UCSD-AML1 (cell line): ENCODE data around the gene HSPB1.
"Not testable (repeated sequence)": the region's sequence is repeated elsewhere in the genome, so short reads cannot be mapped to it uniquely, and the experiment has no call there.

ENCODE experiments used
- DNase-seq: peaks from one replicate; lab custom pipeline; 2025; ENCODE audit not compliant: unreplicated experiment; lab: John Stamatoyannopoulos, UW

Gene HSPB1

DNA sequence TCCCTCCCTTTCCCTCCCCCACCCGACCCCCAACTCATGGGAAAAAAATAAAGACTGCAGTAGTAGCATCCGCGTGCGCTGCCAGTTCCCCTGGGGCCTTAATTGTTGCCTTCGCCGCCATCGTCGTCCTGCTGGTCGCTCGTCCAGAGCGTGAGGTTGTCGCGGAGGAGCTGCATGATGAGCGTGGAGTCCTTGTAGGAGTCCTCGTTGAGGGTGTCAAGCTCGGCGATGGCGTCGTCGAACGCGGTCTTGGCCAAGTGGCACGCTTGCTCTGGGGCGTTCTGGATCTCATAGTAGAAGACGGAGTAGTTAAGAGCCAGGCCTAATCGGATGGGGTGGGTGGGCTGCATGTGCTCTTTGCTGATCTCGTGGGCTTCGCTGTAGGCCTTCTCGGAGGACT lies 27.0 kb downstream of the HSPB1 start:
- DNase-seq = no peak

DNA sequence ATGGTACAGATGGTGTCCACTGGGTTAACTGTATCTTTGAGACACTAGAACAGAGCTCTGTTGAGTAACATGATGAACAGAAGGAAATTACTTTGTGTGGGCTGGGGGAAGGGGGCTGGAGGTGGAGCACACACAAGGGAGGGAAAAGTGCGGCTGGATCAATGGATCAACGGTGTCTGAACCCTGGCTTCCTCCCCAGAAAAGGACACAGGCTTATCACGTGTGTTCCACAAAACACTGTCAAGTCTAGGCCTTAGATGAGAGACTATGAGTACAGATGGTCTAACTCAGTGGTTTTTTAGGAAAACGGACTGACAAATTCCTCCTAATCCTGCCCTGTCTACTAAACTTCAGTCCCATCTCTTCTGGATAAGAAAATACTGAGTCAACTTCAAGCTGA lies 27.8 kb downstream of the HSPB1 start:
- no peak for DNase-seq

DNA sequence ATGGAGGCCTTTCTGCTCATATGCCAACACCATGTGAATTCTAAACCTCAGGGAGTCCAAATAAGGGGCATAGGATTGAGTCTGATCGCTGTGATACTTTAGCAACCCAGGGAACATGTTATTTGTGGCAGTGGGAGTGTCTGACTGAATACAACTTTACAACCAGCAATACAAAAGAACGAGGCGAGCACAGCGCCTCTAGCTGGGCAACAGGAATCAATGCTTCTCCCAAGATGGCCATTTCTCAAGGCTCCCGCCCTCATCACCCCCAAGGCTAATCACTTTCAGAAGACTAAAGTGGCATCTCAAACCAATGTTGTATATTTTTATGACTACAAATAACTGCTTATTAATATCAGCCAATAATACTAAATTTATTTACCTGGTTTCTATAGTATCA lies 28.2 kb downstream of the HSPB1 start:
- DNase-seq = no peak

DNA sequence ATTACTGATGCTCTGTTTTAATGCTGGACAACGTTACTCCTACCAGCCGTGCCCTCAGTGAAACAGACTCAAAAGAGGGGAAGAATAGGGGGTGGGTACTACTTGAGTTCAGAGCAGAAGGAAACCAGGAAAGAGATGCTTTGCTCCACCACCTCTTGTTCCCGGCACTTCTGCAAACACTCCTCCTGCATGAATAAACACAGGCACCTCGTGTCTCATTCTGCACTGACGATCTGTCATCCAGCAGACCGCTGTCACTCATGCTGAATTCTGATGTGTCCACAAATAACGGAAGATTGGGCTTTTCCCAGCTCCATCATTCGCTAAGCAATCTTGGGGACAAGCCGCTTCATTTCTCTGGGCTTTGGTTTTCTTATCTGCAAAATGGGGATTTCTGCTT lies 29.6 kb downstream of the HSPB1 start:
- no peak for DNase-seq

DNA sequence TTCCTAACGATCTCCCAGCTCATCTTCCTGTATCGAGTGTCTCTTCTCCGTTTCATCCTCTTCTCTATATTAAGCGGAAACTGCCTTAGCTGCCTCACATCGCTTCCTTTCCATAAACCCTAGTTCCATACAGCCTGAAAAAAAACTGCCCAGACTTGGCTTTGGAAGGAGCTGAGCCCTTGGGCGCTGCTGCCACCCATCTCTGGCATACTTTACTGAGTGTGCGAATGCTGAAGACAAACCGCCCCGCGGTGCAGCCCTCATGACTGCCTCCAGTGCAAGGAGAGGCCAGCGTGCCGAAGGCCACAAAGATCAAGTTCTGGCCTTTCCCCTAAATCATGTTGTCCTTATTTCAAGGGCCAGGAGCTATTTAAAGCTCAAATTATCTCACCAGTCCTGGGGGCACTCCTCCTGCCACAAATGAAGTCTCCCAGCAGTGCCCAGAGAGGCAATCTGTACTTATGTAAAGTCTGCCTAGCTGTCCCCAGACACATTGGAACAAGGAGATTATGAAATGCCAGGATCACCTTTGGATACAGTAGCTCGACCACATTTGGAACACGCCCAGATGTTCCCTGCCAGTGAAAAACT lies 31.1 kb downstream of the HSPB1 start:
- no peak for DNase-seq

DNA sequence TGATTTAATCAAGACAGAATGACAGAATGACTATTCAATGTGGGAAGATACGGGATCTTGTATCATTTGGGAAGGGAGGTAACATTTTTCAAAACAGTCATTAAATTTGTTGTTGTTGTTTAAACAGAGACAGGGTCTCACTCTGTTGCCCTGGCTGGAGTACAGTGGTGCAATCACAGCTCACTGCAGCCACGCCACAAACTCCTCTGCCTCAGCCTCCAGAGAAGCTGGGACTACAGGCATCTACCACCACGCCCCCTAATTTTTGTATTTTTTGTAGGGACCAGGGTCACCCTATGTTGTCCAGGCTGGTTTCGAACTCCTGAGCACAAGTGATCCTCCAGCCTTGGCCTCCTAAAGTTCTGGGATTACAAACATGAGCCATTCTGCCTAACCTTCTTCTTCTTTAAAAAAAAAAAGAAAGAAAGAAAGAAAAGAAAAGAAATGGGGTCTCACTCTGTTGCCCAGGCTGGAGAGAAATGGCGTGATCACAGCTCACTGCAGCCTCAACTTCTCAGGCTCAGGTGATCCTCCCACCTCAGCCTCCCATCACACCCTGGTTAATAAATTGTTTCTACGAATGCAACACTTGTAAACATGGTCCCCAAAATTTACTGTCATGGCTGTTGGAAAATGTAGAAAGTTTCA lies 32.0 kb downstream of the HSPB1 start:
- DNase-seq = no peak

DNA sequence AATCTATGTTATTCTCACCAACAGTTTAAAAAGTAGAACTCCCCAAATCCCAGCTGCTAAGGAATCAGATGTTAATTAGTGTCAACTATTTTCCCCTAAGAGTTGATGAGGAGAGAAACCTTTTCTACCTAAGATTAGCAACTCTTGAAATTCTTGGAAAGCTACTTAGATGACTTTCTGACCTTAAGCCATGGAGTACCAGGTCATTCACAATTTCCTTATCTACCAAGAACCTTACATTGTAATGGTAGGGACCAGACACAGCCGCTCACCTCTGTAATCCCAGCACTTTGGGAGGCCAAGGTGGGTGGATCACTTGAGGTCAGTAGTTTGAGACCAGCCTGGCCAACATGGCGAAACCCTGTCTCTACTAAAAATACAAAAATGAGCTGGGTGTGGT lies 32.9 kb downstream of the HSPB1 start:
- DNase-seq = not testable (repeated sequence)

DNA sequence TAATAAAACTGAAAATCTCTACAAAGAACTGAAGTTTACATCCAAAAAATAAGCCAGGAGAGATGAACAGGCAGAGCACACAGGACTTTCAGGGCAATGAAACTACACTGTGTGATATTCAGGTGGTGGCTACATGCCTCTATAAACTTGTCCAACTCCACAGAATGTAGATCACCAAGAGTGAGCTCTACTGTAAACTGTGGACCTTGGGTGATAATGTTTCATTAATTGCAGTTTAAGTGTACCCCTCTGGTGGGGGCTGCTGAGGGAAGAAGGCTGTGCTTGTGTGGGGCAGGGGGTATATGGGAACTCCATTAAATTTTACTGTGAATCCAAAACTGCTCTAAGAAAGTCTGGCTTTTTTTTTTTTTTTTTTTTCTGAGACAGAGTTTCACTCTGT lies 33.6 kb downstream of the HSPB1 start:
- DNase-seq = no peak

DNA sequence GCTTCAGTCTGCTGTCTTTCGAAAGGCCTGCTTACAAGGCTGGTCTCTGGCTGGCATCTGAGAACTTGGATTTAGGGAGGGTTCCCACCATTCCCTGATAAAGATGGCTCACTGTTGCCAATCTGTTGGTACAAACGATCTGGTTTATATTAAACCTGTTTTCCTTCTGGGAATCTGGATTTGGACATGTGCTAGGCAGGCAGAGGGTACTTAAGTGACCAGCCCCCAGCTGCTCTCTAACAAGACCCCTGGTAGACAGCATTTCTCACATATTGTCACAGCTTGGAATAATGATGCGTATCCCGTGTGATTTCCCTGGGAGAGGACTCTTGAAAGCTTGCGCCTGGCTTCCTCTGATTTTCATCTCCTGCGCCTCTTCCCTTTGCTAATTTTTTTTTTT lies 34.7 kb downstream of the HSPB1 start:
- no peak for DNase-seq

DNA sequence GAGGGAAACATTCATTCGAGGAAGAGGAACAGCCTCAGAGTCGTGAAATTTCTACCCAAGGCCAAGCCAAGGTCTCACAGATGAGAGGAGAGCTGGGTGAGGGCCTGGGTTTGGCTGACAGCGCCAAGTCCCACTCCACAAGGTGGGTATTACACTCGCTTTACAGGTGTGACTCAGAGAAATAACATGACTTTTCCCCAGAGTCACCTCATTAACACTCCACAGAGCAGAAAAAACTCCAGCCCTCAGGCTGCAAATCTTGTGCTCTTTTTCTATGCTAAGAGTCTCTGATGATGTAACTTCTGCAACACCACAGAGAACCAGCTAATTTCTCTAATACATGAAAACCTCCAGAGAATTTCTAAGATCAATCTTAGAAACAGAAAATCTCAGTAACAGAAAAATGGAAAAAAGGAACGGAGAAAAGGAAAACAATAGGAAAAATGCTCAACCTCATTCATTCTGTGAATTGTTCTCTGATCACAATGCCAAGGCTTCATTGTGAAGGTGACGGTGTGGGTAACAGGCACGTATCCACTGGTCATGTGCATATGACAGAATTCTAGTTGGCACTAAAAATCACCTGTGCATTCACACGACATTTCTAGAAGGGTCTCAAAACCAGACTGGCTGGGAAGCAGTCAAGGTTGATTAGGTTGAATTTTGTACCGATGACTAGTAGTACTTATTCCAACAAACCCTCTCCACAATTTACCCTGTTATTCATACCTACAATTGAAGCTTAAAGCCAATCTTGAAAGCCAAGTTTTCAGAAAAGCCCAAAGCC lies 36.0 kb downstream of the HSPB1 start:
- DNase-seq = no peak

DNA sequence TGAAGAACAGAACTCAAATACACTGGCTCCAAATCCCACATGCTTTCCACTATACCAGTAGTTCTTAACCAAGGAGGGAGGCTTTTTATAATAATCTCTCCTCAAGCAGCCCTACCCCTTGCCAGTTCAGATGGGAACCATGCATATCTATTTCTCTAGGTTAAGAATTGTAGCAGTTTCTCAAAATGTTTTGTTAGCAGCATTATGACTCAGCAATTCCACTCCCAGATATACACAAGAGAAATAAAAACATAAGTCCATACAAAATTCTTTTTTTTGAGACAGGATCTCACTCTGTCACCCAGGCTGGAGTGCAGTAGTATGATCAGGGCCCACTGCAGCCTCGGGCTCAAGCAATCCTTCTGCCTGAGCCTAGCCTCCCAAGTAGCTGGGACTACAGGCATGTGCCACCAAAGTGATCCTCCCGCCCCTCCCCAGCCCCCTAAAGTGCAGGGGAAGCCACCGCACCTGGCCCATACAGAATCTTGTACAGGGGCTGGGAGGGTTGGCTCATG lies 38.2 kb downstream of the HSPB1 start:
- no peak for DNase-seq

DNA sequence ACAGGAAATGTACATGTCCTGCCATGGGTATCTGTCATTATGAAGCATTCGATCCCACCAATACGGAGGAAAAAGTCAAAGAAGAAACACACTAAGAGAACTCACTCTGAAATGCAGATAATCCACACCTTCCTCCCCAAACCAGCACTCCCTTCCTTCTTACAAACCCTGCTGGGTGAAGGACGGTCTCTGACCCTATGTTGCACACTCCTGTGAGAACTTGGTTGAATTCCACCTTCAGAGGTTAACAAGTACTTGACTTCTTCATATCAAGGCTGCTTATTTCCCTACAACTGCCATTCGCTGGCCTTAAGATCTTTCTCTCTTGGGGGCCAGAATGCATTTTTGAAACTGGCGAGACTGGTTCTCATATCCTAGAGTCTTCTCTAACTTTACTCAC lies 39.7 kb downstream of the HSPB1 start:
- DNase-seq = no peak

DNA sequence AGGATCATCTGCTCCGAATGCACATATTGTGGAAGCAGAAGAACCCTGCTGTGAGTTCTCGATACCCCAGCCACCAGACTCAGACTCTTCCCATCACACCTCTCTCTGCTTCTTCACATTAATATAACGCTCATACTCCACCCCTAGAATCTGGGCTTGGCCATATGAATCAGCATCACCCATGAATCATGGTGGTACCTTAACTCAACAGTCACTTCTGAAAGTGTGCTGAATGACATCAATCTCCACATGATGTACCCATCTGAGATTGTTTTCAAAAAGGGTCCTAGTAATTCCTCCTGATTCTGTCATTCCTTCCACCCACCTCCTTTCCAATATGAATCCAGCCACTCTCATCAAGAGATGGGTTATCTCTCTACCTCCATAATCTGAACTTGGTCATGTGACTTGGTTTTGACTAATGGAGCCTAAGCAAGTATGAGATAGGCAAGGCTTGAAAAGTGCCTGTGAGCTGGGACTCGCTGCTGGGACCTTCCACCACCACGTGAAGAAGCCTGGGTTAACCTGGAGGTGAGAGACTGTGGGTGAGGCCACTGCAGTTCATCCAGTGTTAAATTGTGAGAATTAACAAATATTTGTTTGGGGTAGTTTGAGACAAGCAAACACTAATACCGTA lies 40.9 kb downstream of the HSPB1 start:
- no peak for DNase-seq

DNA sequence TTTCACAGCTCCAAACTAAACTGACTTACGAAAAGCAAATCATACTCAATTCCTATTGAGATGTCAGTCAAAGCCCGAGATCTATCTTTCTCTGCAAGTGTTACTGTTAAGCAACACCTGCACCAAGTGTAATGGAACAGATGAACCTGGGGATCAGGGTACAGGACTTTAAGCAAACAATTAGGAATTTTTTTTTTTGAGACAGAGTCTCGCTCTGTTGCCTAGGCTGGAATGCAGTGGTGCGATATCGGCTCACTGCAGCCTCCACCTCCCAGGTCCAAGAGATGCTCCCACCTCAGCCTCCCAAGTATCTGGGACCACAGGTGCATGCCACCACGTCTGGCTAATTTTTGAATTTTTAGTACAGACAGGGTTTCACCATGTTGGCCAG lies 41.5 kb downstream of the HSPB1 start:
- DNase-seq = no peak

DNA sequence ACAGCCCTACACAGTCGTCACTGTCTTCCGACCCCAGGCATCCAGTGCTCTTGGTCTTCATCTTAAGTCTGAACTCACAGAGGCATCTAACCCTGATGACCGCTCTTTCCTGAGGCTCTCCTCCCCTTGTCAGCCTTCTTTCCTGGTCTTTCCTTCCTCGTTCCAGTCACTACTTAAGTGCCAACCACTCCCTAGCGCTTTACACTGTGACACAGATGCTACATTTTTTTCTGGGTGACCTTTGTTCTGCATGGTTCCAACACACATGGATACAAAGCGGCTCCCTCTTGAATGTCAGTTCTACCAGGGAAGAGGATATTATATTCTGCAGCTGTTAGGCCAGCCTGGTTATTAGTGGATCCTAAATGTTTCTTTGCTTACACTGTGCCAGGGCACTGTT lies 43.6 kb downstream of the HSPB1 start:
- DNase-seq = no peak

DNA sequence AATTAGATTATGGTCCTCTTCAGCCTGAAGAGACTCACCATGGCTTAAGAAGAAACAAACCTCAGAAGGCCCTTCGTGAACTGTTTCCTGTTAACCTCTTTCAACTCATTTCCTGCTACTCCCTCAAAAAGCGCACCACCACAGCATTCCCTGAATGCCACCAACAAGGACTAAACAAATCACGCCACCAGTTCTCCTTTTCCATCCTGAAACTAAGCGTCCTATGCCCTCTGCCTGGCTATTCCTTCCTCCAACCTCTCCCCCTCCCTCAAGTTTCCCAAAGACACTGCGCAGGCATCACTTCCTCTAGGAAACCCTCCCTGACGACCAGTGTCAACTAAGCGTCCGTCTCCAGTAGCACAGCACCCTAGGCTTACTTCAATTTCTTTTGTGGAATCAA lies 44.3 kb downstream of the HSPB1 start:
- DNase-seq = peak; percentile 8

DNA sequence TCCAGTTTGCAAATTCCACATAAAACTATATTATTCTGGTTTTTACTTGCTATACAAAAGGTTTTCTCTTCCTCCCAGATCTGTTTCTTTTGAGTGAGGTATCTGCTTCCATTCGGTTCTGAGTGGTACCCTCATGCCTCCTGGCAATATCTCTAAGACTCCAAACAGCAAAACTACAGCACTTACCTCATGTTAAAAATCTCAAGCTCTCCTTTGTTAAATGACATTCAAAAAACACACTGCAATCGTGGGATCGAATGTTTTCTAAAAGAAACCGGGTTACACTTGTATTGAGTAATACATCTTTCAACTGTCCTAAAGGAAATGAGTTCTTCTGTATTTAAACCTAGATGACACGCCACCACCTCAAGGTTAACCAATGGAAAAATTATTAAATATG lies 45.2 kb downstream of the HSPB1 start:
- DNase-seq = no peak

DNA sequence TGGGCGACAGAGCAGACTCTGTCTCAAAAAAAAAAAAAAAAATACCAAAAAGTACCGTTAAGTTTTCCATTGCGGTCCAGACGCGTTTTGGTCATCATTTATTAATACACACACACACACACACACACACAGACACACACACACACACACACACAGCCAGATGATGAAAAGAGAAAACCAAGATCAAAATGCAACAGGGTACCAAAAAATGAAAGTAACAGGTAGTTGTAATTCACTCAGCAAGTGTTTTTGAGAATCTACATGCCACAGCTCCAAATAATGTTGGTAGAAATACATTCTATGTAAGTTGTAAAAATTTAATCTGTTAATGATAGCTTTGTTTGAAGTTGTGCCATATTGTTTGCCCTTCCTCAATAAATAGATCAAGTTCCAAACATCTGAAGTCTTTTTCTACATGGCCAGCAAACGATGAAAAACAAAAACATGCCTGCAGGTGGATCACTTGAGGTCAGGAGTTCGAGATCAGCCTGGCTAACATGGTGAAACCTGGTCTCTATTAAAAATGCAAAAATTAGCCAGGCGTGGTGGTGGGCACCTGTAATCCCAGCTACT lies 46.9 kb downstream of the HSPB1 start:
- no peak for DNase-seq

DNA sequence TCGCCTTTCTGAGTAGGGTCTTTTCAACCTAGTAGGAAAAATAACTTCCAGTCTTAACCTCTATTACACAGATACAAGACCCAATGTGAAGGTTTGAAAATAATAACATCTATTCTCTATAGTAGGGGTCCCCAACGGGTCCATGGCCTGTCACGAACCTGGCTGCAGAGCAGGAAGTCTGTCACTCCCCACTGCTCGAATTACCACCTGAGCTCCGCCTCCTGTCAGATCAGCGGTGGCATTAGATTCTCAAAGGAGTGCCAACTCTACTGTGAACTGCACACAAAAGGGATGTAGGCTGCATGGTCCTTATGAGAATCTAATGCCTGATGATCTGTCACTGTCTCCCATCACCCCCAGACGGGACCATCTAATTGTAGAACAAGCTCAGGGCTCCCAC lies 48.9 kb downstream of the HSPB1 start:
- no peak for DNase-seq

DNA sequence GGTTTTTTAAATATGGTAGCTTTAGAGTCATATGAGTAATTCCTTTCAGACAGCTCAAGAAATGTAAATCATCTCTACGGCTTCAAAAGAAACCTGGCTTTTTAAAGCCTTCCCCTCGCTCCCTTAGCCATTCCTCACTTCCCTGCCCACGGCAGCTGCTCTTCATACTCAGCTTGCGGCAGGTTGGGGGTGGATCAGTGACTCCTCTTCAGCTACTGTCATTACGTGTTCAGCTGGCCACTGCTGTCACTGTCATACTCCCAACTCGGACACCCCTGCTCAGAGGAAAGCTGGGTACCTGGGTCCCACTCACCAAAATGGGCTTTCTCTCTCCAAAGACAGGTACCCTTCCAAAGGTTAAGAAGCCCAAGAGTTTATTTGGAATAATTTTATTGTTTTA lies 49.7 kb downstream of the HSPB1 start:
- DNase-seq = no peak

DNA sequence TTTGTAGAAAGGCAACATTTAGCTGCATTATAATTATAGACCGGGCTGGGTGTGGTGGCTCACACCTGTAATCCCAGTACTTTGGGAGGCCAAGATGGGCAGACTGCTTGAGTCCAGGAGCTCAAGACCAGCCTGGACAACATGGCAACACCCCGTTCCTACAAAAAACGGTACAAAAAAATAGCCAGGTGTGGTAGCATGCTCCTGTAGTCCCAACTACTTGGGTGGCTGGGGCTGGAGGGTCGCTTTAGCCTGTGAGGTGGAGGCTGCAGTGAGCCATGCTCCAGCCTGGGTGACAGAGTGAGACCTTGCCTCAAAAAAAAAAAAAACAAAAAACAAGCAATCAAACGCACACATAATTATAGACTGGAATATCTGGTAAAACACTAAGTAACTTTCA lies 51.3 kb downstream of the HSPB1 start:
- DNase-seq = no peak
